Astrocyte of the spinal cord (primary cell): ENCODE measurements around the gene SPEM3.
"Not testable (repeated sequence)": the region's sequence is repeated elsewhere in the genome, so short reads cannot be mapped to it uniquely, and the experiment has no call there.

Source experiments
- DNase-seq: peaks from one replicate; pipeline ENCODE4 v3.0.0; 2011; ENCODE audit warnings: low read depth, low spot score
- H3K4me3 ChIP-seq: 2 replicates; pipeline ENCODE4 v1.5.1; 2011; ENCODE audit warnings: low read depth, mild to moderate bottlenecking, low read length, moderate library complexity
- in situ Hi-C: cut with HindIII; loops from 2 replicates; pipeline ENCODE4 v1.10.0; 2017; ENCODE audit warnings: low sequenced_read_pairs
- TF ChIP-seq, protein P1 (sequence below): IDR thresholded peaks from 2 replicates; pipeline ENCODE4 v1.5.1; 2012; ENCODE audit warnings: low read depth, mild to moderate bottlenecking, low read length, inconsistent platforms

The SPEM3 gene

GRCh38 chr17:7468804-7469389, 40.2 kb downstream of the SPEM3 start:
- no peak for DNase-seq
- TF ChIP-seq, protein P1, sequence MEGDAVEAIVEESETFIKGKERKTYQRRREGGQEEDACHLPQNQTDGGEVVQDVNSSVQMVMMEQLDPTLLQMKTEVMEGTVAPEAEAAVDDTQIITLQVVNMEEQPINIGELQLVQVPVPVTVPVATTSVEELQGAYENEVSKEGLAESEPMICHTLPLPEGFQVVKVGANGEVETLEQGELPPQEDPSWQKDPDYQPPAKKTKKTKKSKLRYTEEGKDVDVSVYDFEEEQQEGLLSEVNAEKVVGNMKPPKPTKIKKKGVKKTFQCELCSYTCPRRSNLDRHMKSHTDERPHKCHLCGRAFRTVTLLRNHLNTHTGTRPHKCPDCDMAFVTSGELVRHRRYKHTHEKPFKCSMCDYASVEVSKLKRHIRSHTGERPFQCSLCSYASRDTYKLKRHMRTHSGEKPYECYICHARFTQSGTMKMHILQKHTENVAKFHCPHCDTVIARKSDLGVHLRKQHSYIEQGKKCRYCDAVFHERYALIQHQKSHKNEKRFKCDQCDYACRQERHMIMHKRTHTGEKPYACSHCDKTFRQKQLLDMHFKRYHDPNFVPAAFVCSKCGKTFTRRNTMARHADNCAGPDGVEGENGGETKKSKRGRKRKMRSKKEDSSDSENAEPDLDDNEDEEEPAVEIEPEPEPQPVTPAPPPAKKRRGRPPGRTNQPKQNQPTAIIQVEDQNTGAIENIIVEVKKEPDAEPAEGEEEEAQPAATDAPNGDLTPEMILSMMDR = no peak
- in situ Hi-C loops = no loop called here
- H3K4me3 ChIP-seq = no peak overlapping the region

DNA sequence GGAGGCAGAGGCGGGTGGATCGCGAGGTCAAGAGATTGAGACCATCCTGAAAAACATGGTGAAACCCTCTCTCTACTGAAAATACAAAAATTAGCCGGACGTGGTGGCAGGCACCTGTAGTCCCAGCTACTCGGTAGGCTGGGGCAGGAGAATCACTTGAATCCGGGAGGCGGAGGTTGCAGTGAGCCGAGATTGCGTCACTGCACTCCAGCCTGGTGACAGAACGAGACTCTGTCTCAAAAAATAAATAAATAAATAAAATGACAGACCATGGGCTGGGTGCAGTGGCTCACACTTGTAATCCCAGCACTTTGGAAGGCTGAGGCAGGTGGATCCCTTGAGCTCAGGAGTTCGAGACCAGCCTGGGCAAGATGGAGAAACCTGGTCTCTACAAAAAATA, 41.2 kb downstream of the SPEM3 start:
- H3K4me3 ChIP-seq, DNase-seq, in situ Hi-C loops: not testable (repeated sequence)

GRCh38 chr17:7470457-7470973, 41.9 kb downstream of the SPEM3 start:
- DNase-seq, H3K4me3 ChIP-seq, in situ Hi-C loops: not testable (repeated sequence)

DNA sequence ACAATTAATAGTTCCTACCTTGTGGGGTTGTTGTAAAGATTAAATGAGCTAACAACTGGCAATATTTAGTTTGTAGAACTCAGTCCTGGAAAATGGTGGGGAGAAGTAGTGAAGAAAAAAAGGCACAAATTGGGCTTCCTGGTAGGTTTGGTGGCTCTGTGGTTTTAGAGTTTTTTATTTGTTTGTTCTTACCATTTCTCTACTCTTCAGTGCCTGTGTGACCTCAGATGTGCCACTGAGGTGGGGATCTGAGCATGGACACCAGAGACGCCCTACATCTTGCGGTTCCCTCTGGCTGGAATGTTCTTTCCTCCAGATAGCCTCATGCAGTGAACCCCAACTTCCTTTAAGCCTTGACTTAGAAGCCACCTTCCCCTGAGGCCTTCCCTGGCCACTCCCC, 43.1 kb downstream of the SPEM3 start:
- TF ChIP-seq, protein P1 = no peak
- in situ Hi-C loops = no loop called here
- DNase-seq = no peak
- H3K4me3 ChIP-seq = no peak overlapping the region

GRCh38 chr17:7474767-7475166, 46.1 kb downstream of the SPEM3 start:
- H3K4me3 ChIP-seq, DNase-seq, in situ Hi-C loops: not testable (repeated sequence)

GRCh38 chr17:7475764-7476422, 47.2 kb downstream of the SPEM3 start:
- no peak for DNase-seq
- TF ChIP-seq, protein P1 = no peak
- in situ Hi-C loops = no loop called here
- no peak overlapping the region for H3K4me3 ChIP-seq

- DNase-seq = peak; percentile 46
- in situ Hi-C loops = no loop called here
- no peak overlapping the region for H3K4me3 ChIP-seq
- TF ChIP-seq, protein P1 = no peak
Measured at GRCh38 chr17:7476494-7476893, 47.8 kb downstream of the SPEM3 start.

DNA sequence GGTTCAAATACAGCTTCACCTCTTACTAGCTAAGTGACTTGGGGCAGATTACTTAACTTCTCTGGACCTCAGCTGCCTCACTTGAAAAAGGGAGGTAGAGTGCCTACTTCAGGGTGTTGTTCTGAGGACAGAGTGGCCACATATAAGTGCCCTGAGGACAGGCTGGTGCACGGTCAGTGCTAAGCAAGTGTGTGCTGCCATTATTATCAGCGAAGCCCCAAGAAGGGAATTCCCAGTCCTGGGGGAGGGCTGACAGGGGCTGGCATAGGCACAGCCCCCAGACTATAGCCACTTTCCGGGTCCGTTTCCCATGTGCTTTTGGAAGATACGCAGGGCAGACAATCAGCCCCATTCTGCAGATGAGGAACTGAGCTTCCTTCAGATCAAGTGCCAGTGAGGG, 48.3 kb downstream of the SPEM3 start:
- TF ChIP-seq, protein P1 = no peak
- in situ Hi-C loops = no loop called here
- no peak overlapping the region for H3K4me3 ChIP-seq
- no peak for DNase-seq
